Measurements from ENCODE around the gene GTF2H4.
A peak's percentile ranks its signal among the peaks of the same experiment; 100 is the strongest.
"Not testable (repeated sequence)": the region's sequence is repeated elsewhere in the genome, so short reads cannot be mapped to it uniquely, and the experiment has no call there.

The GTF2H4 gene

GRCh38 chr6:30895343-30895742, 12.7 kb upstream of the GTF2H4 start:
- DNase-seq (ENCODE audit: low read depth) = no peak

GRCh38 chr6:30896541-30896940, 11.5 kb upstream of the GTF2H4 start:
- no peak for DNase-seq (ENCODE audit: low read depth)

- DNase-seq (ENCODE audit: low read depth) = no peak
Measured at GRCh38 chr6:30897882-30898281, 10.1 kb upstream of the GTF2H4 start.

GRCh38 chr6:30898750-30899360, 9.2 kb upstream of the GTF2H4 start:
- DNase-seq (ENCODE audit: low read depth) = no peak

GRCh38 chr6:30900863-30901417, 7.1 kb upstream of the GTF2H4 start:
- no peak for DNase-seq (ENCODE audit: low read depth)

GRCh38 chr6:30901436-30901835, 6.6 kb upstream of the GTF2H4 start:
- no peak for DNase-seq (ENCODE audit: low read depth)

- not testable (repeated sequence) for DNase-seq (ENCODE audit: low read depth)
Measured at GRCh38 chr6:30902196-30902595, 5.8 kb upstream of the GTF2H4 start.

- no peak for DNase-seq (ENCODE audit: low read depth)
Measured at GRCh38 chr6:30902709-30903108, 5.3 kb upstream of the GTF2H4 start.

- DNase-seq (ENCODE audit: low read depth) = no peak
Measured at GRCh38 chr6:30903236-30903635, 4.8 kb upstream of the GTF2H4 start.

- not testable (repeated sequence) for DNase-seq (ENCODE audit: low read depth)
Measured at GRCh38 chr6:30907290-30907757, 683 bp upstream of the GTF2H4 start.

GRCh38 chr6:30908700-30909099, 693 bp downstream of the GTF2H4 start:
- no peak for DNase-seq (ENCODE audit: low read depth)

GRCh38 chr6:30910473-30910872, 2.5 kb downstream of the GTF2H4 start:
- DNase-seq (ENCODE audit: low read depth) = not testable (repeated sequence)

- DNase-seq (ENCODE audit: low read depth) = no peak
Measured at GRCh38 chr6:30912746-30913520, 4.9 kb downstream of the GTF2H4 start.

- DNase-seq (ENCODE audit: low read depth) = no peak
Measured at GRCh38 chr6:30913721-30914075, 5.7 kb downstream of the GTF2H4 start.

GRCh38 chr6:30914076-30914853, 6.3 kb downstream of the GTF2H4 start, which contains the start of gene VARS2:
Gene VARS2 (plus strand): TSS chr6:30914238. CDS start chr6:30914837, 599 bp downstream.
- peak; percentile 68 for DNase-seq (ENCODE audit: low read depth)

GRCh38 chr6:30914854-30915590, 7.0 kb downstream of the GTF2H4 start:
- no peak for DNase-seq (ENCODE audit: low read depth)

GRCh38 chr6:30915591-30915946, 7.6 kb downstream of the GTF2H4 start:
- no peak for DNase-seq (ENCODE audit: low read depth)

GRCh38 chr6:30917041-30917440, 9.0 kb downstream of the GTF2H4 start:
- DNase-seq (ENCODE audit: low read depth) = no peak

GRCh38 chr6:30917487-30917886, 9.5 kb downstream of the GTF2H4 start:
- DNase-seq (ENCODE audit: low read depth) = no peak

GRCh38 chr6:30918670-30919069, 10.7 kb downstream of the GTF2H4 start:
- no peak for DNase-seq (ENCODE audit: low read depth)

- DNase-seq (ENCODE audit: low read depth) = no peak
Measured at GRCh38 chr6:30922447-30922852, 14.4 kb downstream of the GTF2H4 start.

Data from stimulated activated CD8-positive, alpha-beta memory T cell treated with anti-CD3 and anti-CD28 coated beads, Interleukin-15, amount 100 ng/mL, for 1 hour (primary cell).